ENCODE measurements around the gene SLC15A4.
"Not testable (repeated sequence)": the region's sequence is repeated elsewhere in the genome, so short reads cannot be mapped to it uniquely, and the experiment has no call there.

Gene SLC15A4

GRCh38 chr12:128813392-128813791, 10.4 kb downstream of the SLC15A4 start:
- DNase-seq, result no peak

GRCh38 chr12:128811806-128812205, 12.0 kb downstream of the SLC15A4 start:
- no peak for DNase-seq

- DNase-seq, result peak; percentile 64 to 75
Observed at GRCh38 chr12:128810182-128811127, 13.3 kb downstream of the SLC15A4 start.

GRCh38 chr12:128808651-128809050, 15.1 kb downstream of the SLC15A4 start:
- DNase-seq, result no peak

GRCh38 chr12:128807161-128807724, 16.5 kb downstream of the SLC15A4 start:
- DNase-seq, result no peak

- DNase-seq, result no peak
Observed at GRCh38 chr12:128806573-128806972, 17.2 kb downstream of the SLC15A4 start.

- not testable (repeated sequence) for DNase-seq
Observed at GRCh38 chr12:128805406-128805805, 18.4 kb downstream of the SLC15A4 start.

GRCh38 chr12:128804762-128805161, 19.0 kb downstream of the SLC15A4 start:
- DNase-seq, result no peak

- DNase-seq, result no peak
Observed at GRCh38 chr12:128803788-128804187, 20.0 kb downstream of the SLC15A4 start.

- DNase-seq, result no peak
Observed at GRCh38 chr12:128802756-128803155, 21.0 kb downstream of the SLC15A4 start.

GRCh38 chr12:128801879-128802391, 21.8 kb downstream of the SLC15A4 start:
- no peak for DNase-seq

GRCh38 chr12:128800606-128801005, 23.2 kb downstream of the SLC15A4 start:
- DNase-seq, result no peak

GRCh38 chr12:128798571-128799341, 25.0 kb downstream of the SLC15A4 start:
- DNase-seq, result no peak

- no peak for DNase-seq
Observed at GRCh38 chr12:128797119-128798118, 26.3 kb downstream of the SLC15A4 start.

- no peak for DNase-seq
Observed at GRCh38 chr12:128796439-128797118, 27.2 kb downstream of the SLC15A4 start.

GRCh38 chr12:128795530-128796361, 28.0 kb downstream of the SLC15A4 start:
- no peak for DNase-seq

- DNase-seq, result no peak
Observed at GRCh38 chr12:128794661-128795529, 28.9 kb downstream of the SLC15A4 start.

GRCh38 chr12:128793701-128794100, 30.1 kb downstream of the SLC15A4 start:
- DNase-seq, result no peak

GRCh38 chr12:128792881-128793280, 30.9 kb downstream of the SLC15A4 start:
- DNase-seq, result no peak

All from activated T-cell treated with anti-CD3 and anti-CD28 coated beads, Interleukin-2, amount 50 U/mL, for 48 hours (primary cell).